ENCODE data around the gene TMCO4.

The TMCO4 gene

GRCh38 chr1:19665186-19665495, 134.6 kb downstream of the TMCO4 start:
- peak overlapping the region; percentile 38 for H3K4me3 ChIP-seq (ENCODE audit: low read depth, low read length)
- no peak for DNase-seq (ENCODE audit: low read depth)
- TF ChIP-seq CTCF (IDR thresholded peaks at IDR 0.05; ENCODE audit: insufficient read depth, low read depth, low read length, missing control alignments): no peak

GRCh38 chr1:19664453-19665185, 135.1 kb downstream of the TMCO4 start, which contains the start of gene HTR6:
Gene HTR6, plus strand, starts transcription at chr1:19664875. Its CDS starts 879 bp downstream, at chr1:19665754.
- peak within 1 kb of the TSS; percentile 52 for H3K4me3 ChIP-seq (ENCODE audit: low read depth, low read length)
- no peak for TF ChIP-seq CTCF (IDR thresholded peaks at IDR 0.05; ENCODE audit: insufficient read depth, low read depth, low read length, missing control alignments)
- peak; percentile 38 for DNase-seq (ENCODE audit: low read depth)

- no peak for DNase-seq (ENCODE audit: low read depth)
- TF ChIP-seq CTCF (IDR thresholded peaks at IDR 0.05; ENCODE audit: insufficient read depth, low read depth, low read length, missing control alignments): no peak
- no peak overlapping the region for H3K4me3 ChIP-seq (ENCODE audit: low read depth, low read length)
Measured at GRCh38 chr1:19662313-19662712, 137.4 kb downstream of the TMCO4 start.

- TF ChIP-seq CTCF (IDR thresholded peaks at IDR 0.05; ENCODE audit: insufficient read depth, low read depth, low read length, missing control alignments): peak; percentile 49
- no peak overlapping the region for H3K4me3 ChIP-seq (ENCODE audit: low read depth, low read length)
- DNase-seq (ENCODE audit: low read depth): peak; percentile 62
Measured at GRCh38 chr1:19661721-19662228, 137.9 kb downstream of the TMCO4 start.

GRCh38 chr1:19658186-19658585, 141.5 kb downstream of the TMCO4 start:
- no peak for DNase-seq (ENCODE audit: low read depth)
- no peak overlapping the region for H3K4me3 ChIP-seq (ENCODE audit: low read depth, low read length)
- no peak for TF ChIP-seq CTCF (IDR thresholded peaks at IDR 0.05; ENCODE audit: insufficient read depth, low read depth, low read length, missing control alignments)

GRCh38 chr1:19657511-19657910, 142.2 kb downstream of the TMCO4 start:
- no peak for DNase-seq (ENCODE audit: low read depth)
- no peak overlapping the region for H3K4me3 ChIP-seq (ENCODE audit: low read depth, low read length)
- no peak for TF ChIP-seq CTCF (IDR thresholded peaks at IDR 0.05; ENCODE audit: insufficient read depth, low read depth, low read length, missing control alignments)

All from GM12865 (cell line).